MM.1S (cell line): ENCODE results near the gene TRIM66.

Source experiments
- CTCF ChIP-seq: fragments of 300-600 bp; sonication (generic); IDR thresholded peaks from 2 replicates; pipeline ENCODE4 v1.5.1; 2016; ENCODE audit warnings: antibody characterized with exemption, low read length, mixed read lengths
- EZH2 ChIP-seq: fragments of 300-600 bp; sonication (generic); optimal IDR thresholded peaks from 2 replicates; pipeline ENCODE3; 2017; ENCODE audit warnings: low read depth, mild to moderate bottlenecking, antibody characterized with exemption, low read length, mixed read lengths
- EZH2phosphoT487 ChIP-seq: fragments of 300-600 bp; sonication (generic); IDR thresholded peaks from 2 replicates; pipeline ENCODE4 v1.6.1; 2018; ENCODE audit warnings: antibody characterized with exemption, low read length

- TF ChIP-seq CTCF (no peak), EZH2 (no peak), EZH2phosphoT487 (no peak)
Observed at GRCh38 chr11:8652140-8652539, 30.3 kb downstream of the TRIM66 start.
